ENCODE results near the gene MYBL2.

Gene MYBL2

GRCh38 chr20:43700627-43701026 lies 33.7 kb downstream of the MYBL2 start:
- no peak for TF ChIP-seq CTCF (IDR thresholded peaks at IDR 0.05; ENCODE audit: insufficient read depth, missing control alignments)
- no peak for DNase-seq (ENCODE audit: insufficient read length, low spot score)
- no peak for FAIRE-seq

- no peak for DNase-seq (ENCODE audit: insufficient read length, low spot score)
- no peak for FAIRE-seq
- TF ChIP-seq CTCF (IDR thresholded peaks at IDR 0.05; ENCODE audit: insufficient read depth, missing control alignments), result no peak
Measured at GRCh38 chr20:43702502-43702901, 35.6 kb downstream of the MYBL2 start.

GRCh38 chr20:43710370-43711044 lies 43.6 kb downstream of the MYBL2 start:
- DNase-seq (ENCODE audit: insufficient read length, low spot score), result no peak
- TF ChIP-seq CTCF (IDR thresholded peaks at IDR 0.05; ENCODE audit: insufficient read depth, missing control alignments), result no peak
- FAIRE-seq, result no peak

GRCh38 chr20:43711098-43711654 lies 44.3 kb downstream of the MYBL2 start:
- DNase-seq (ENCODE audit: insufficient read length, low spot score), result no peak
- FAIRE-seq, result no peak
- no peak for TF ChIP-seq CTCF (IDR thresholded peaks at IDR 0.05; ENCODE audit: insufficient read depth, missing control alignments)

GRCh38 chr20:43715044-43715443 lies 48.1 kb downstream of the MYBL2 start:
- DNase-seq (ENCODE audit: insufficient read length, low spot score) (no peak), FAIRE-seq (no peak)
- TF ChIP-seq CTCF (IDR thresholded peaks at IDR 0.05; ENCODE audit: insufficient read depth, missing control alignments), result no peak

- TF ChIP-seq CTCF (IDR thresholded peaks at IDR 0.05; ENCODE audit: insufficient read depth, missing control alignments), result no peak
- DNase-seq (ENCODE audit: insufficient read length, low spot score) (no peak), FAIRE-seq (no peak)
Measured at GRCh38 chr20:43715511-43715910, 48.6 kb downstream of the MYBL2 start.

GRCh38 chr20:43716123-43716522 lies 49.2 kb downstream of the MYBL2 start:
- TF ChIP-seq CTCF (IDR thresholded peaks at IDR 0.05; ENCODE audit: insufficient read depth, missing control alignments), result no peak
- DNase-seq (ENCODE audit: insufficient read length, low spot score) (no peak), FAIRE-seq (no peak)
